Effector memory CD4-positive, alpha-beta T cell (primary cell): ENCODE measurements around the gene GPA33.
A peak's percentile ranks its signal among the peaks of the same experiment; 100 is the strongest.

Experiments used
- DNase-seq, 3 donors: peaks; one replicate each; pipeline ENCODE4 v3.0.0-alpha.2; 2020
- H3K27ac ChIP-seq: 2 replicates; pipeline ENCODE4 v1.7.0; 2013; ENCODE audit warnings: mild to moderate bottlenecking, low read length, moderate library complexity; ENCODE audit not compliant: insufficient read depth, poor library complexity, severe bottlenecking
- H3K27me3 ChIP-seq: replicated peaks from 2 replicates; pipeline ENCODE4 v1.7.0; 2013; ENCODE audit warnings: mild to moderate bottlenecking, low read length; ENCODE audit not compliant: insufficient read depth, control insufficient read depth, poor library complexity, severe bottlenecking
- H3K36me3 ChIP-seq: 2 replicates; pipeline ENCODE4 v1.7.0; 2013; ENCODE audit warnings: mild to moderate bottlenecking, low read length, moderate library complexity; ENCODE audit not compliant: control insufficient read depth, insufficient read depth
- H3K4me1 ChIP-seq: 2 replicates; pipeline ENCODE4 v1.7.0; 2013; ENCODE audit warnings: low read length, mild to moderate bottlenecking; ENCODE audit not compliant: control insufficient read depth, insufficient read depth, poor library complexity, severe bottlenecking
- H3K4me3 ChIP-seq: 2 replicates; pipeline ENCODE4 v1.7.0; 2013; ENCODE audit warnings: low read length, low read depth, mild to moderate bottlenecking; ENCODE audit not compliant: insufficient read depth, poor library complexity, severe bottlenecking
- H3K9me3 ChIP-seq: 2 replicates; pipeline ENCODE4 v1.7.0; 2013; ENCODE audit warnings: mild to moderate bottlenecking, low read length, moderate library complexity; ENCODE audit not compliant: control insufficient read depth

GPA33 gene

GRCh38 chr1:167077128-167077867 lies 12.9 kb downstream of the GPA33 start:
- Histone ChIP-seq H3K4me1 (no peaks in the 10 kb centered on the region), H3K36me3 (no peaks in the 10 kb centered on the region), H3K4me3 (no peak overlapping the region), H3K27ac (no peak overlapping the region), H3K27me3 (no peaks in the 10 kb centered on the region), H3K9me3 (no peaks in the 10 kb centered on the region)
- no peak for DNase-seq

DNA sequence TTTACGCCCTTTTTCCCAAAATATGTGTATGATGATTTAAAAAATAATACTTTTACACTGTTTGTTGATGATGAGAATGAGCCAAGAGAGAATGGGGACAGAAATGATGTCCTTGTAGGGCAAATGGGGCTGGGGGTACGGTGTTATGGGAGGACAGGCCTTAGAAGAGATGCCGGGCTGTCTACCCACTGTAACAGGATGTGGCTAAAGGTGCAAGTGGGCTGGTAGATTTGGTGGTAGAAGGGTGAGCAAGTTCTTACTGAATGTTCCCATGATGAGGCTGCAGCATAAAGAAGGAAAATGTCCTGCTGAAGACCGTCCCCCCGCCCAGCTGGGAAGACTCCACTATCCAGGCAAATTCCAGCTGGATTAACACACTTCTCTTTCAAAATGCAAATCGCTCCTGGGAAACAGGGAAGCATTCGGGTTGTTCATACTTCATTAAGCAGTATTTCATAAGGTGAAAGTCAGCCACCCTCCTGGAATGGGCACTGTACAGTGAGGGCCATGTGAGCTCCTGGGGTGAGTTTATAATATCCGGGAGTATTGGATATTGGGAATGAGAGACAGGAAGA lies 14.0 kb downstream of the GPA33 start:
- H3K4me3 ChIP-seq: no peak overlapping the region
- no peaks in the 10 kb centered on the region for H3K9me3 ChIP-seq
- no peak for DNase-seq
- no peaks in the 10 kb centered on the region for H3K36me3 ChIP-seq
- H3K27me3 ChIP-seq: no peaks in the 10 kb centered on the region
- no peak overlapping the region for H3K27ac ChIP-seq
- no peaks in the 10 kb centered on the region for H3K4me1 ChIP-seq

- no peaks in the 10 kb centered on the region for H3K36me3 ChIP-seq
- peaks cover 4% of the 10 kb centered on the region for H3K4me1 ChIP-seq
- no peak overlapping the region for H3K4me3 ChIP-seq
- no peaks in the 10 kb centered on the region for H3K9me3 ChIP-seq
- no peak overlapping the region for H3K27ac ChIP-seq
- no peaks in the 10 kb centered on the region for H3K27me3 ChIP-seq
- no peak for DNase-seq
These were observed 18.9 kb downstream of the GPA33 start for GRCh38 chr1:167071286-167071685.

- H3K4me3 ChIP-seq: no peak overlapping the region
- no peak for DNase-seq
- H3K4me1 ChIP-seq: peaks cover 4% of the 10 kb centered on the region
- no peak overlapping the region for H3K27ac ChIP-seq
- no peaks in the 10 kb centered on the region for H3K9me3 ChIP-seq
- no peaks in the 10 kb centered on the region for H3K36me3 ChIP-seq
- H3K27me3 ChIP-seq: no peaks in the 10 kb centered on the region
These were observed 21.4 kb downstream of the GPA33 start for GRCh38 chr1:167068761-167069160.

- no peaks in the 10 kb centered on the region for H3K27me3 ChIP-seq
- DNase-seq: no peak
- H3K4me1 ChIP-seq: peaks cover 4% of the 10 kb centered on the region
- no peaks in the 10 kb centered on the region for H3K36me3 ChIP-seq
- no peak overlapping the region for H3K4me3 ChIP-seq
- H3K27ac ChIP-seq: no peak overlapping the region
- H3K9me3 ChIP-seq: no peaks in the 10 kb centered on the region
These were observed 22.3 kb downstream of the GPA33 start for GRCh38 chr1:167067904-167068303.

DNA sequence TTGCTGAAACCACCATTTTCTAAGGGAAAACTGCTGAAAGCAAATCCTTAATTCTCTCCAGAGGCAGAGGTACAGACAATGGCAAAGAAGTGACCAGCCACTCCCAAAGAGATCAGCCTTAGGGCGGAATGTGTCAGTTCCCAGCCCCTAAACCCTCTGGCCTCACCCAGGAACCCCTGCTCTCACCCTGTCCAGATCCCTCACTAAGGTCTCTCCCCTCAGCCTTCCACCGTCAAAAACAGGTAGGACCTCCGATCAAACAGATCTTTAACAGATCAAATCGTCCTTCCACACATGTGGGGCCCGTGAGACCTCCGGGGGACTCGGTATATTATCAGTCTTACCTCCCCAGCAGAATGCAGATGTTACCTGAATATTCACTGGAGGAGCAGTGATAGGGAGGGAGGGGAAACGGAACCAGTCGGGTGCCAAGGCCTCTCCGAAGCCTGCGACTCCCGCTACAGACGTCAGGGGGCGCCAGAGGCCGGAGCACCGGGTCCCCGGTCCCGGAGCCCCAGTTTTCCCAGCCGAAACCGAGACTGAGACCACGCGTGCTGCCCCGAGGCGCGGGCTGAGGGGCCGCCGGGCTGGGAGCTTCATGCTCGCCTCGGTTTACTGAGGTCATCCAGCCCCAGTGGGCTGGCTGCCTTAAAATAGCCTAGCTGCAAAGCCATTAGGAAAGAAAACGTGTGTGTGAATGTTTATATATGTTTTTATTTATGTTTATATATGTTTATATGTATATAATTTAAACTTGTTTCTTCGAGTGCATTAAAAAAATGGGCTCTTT lies 23.6 kb downstream of the GPA33 start:
- H3K4me3 ChIP-seq: no peak overlapping the region
- H3K27ac ChIP-seq: no peak overlapping the region

GRCh38 chr1:167065471-167065870 lies 24.7 kb downstream of the GPA33 start:
- Histone ChIP-seq H3K4me3 (no peak overlapping the region), H3K36me3 (no peaks in the 10 kb centered on the region), H3K4me1 (peaks cover 4% of the 10 kb centered on the region), H3K27me3 (no peaks in the 10 kb centered on the region), H3K9me3 (no peaks in the 10 kb centered on the region), H3K27ac (no peak overlapping the region)
- no peak for DNase-seq

More for the DNA sequence above, 23.6 kb downstream of the GPA33 start:
- DNase-seq: peak; percentile 53 to 66 (median 58)
- Histone ChIP-seq H3K27me3 (no peaks in the 10 kb centered on the region), H3K4me1 (peaks cover 4% of the 10 kb centered on the region), H3K36me3 (no peaks in the 10 kb centered on the region), H3K9me3 (no peaks in the 10 kb centered on the region)

- no peak for DNase-seq
- Histone ChIP-seq H3K4me3 (no peak overlapping the region), H3K36me3 (no peaks in the 10 kb centered on the region), H3K27ac (no peak overlapping the region), H3K27me3 (no peaks in the 10 kb centered on the region), H3K4me1 (peaks cover 4% of the 10 kb centered on the region), H3K9me3 (no peaks in the 10 kb centered on the region)
These were observed 25.6 kb downstream of the GPA33 start for GRCh38 chr1:167064621-167065020.

GRCh38 chr1:167061073-167061464 lies 29.1 kb downstream of the GPA33 start:
- no peaks in the 10 kb centered on the region for H3K27me3 ChIP-seq
- no peaks in the 10 kb centered on the region for H3K9me3 ChIP-seq
- H3K27ac ChIP-seq: no peak overlapping the region
- H3K4me1 ChIP-seq: no peaks in the 10 kb centered on the region
- H3K36me3 ChIP-seq: no peaks in the 10 kb centered on the region
- H3K4me3 ChIP-seq: no peak overlapping the region
- DNase-seq: no peak
